Astrocyte (in vitro differentiated cells and primary cell): Measurements from ENCODE around the gene COL5A3. TPM values are rescaled to one million over a fixed set of nuclear protein-coding genes. Genes with fewer than 3 reads are reported as not detected.

Source experiments
- DNase-seq: peaks from one replicate; pipeline ENCODE4 v3.0.0-alpha.2; 2010; ENCODE audit warnings: low read depth
- FAIRE-seq: peaks from 2 replicates; lab custom pipeline; 2011; peaks lifted over from hg19 to GRCh38; lab: Jason Lieb, UNC
- H2AFZ ChIP-seq: 2 replicates; pipeline ENCODE4 v1.6.0; 2012; ENCODE audit warnings: low read depth, low read length, inconsistent platforms
- H3K27ac ChIP-seq: 2 replicates; pipeline ENCODE4 v1.5.1; 2011; ENCODE audit warnings: low read depth, low read length, inconsistent platforms
- H3K27me3 ChIP-seq: 2 replicates; pipeline ENCODE4 v1.6.0; 2011; ENCODE audit warnings: low read length, inconsistent platforms; ENCODE audit not compliant: insufficient read depth
- H3K36me3 ChIP-seq: 2 replicates; pipeline ENCODE4 v1.5.1; 2011; ENCODE audit warnings: low read length, inconsistent platforms; ENCODE audit not compliant: insufficient read depth
- H3K4me1 ChIP-seq: 2 replicates; pipeline ENCODE4 v1.5.1; 2011; ENCODE audit warnings: low read length, inconsistent platforms; ENCODE audit not compliant: insufficient read depth
- H3K4me2 ChIP-seq: 2 replicates; pipeline ENCODE4 v1.6.0; 2012; ENCODE audit warnings: low read length, inconsistent platforms
- H3K4me3 ChIP-seq: 2 replicates; pipeline ENCODE4 v1.5.1; 2011; ENCODE audit warnings: low read depth, mild to moderate bottlenecking, low read length, inconsistent platforms; ENCODE audit not compliant: insufficient read depth
- H3K79me2 ChIP-seq: 2 replicates; pipeline ENCODE4 v1.6.0; 2012; ENCODE audit warnings: mild to moderate bottlenecking, low read length, inconsistent platforms; ENCODE audit not compliant: insufficient read depth
- H3K9ac ChIP-seq: 2 replicates; pipeline ENCODE4 v1.6.0; 2012; ENCODE audit warnings: mild to moderate bottlenecking, low read length, inconsistent platforms
- H3K9me3 ChIP-seq: 2 replicates; pipeline ENCODE4 v1.5.1; 2012; ENCODE audit warnings: low read depth, mild to moderate bottlenecking, low read length, inconsistent platforms; ENCODE audit not compliant: insufficient read depth
- H4K20me1 ChIP-seq: 2 replicates; pipeline ENCODE4 v1.6.0; 2012; ENCODE audit warnings: low read length, inconsistent platforms; ENCODE audit not compliant: insufficient read depth
- H3K27ac Mint-ChIP-seq: one replicate; pipeline ENCODE4 v1.8.0; 2021; ENCODE audit warnings: mild to moderate bottlenecking, mixed read lengths; ENCODE audit not compliant: unreplicated experiment
- H3K27me3 Mint-ChIP-seq: one replicate; pipeline ENCODE4 v1.8.0; 2021; ENCODE audit warnings: low read depth, mixed read lengths; ENCODE audit not compliant: unreplicated experiment
- H3K36me3 Mint-ChIP-seq: one replicate; pipeline ENCODE4 v1.8.0; 2021; ENCODE audit warnings: low read depth, mixed read lengths; ENCODE audit not compliant: unreplicated experiment
- H3K4me1 Mint-ChIP-seq: one replicate; pipeline ENCODE4 v1.8.0; 2021; ENCODE audit warnings: low read depth, mixed read lengths; ENCODE audit not compliant: unreplicated experiment
- H3K4me3 Mint-ChIP-seq: one replicate; pipeline ENCODE4 v1.8.0; 2021; ENCODE audit warnings: mild to moderate bottlenecking, moderate library complexity, mixed read lengths; ENCODE audit not compliant: unreplicated experiment
- H3K9me3 Mint-ChIP-seq: one replicate; pipeline ENCODE4 v1.8.0; 2021; ENCODE audit warnings: mild to moderate bottlenecking, mixed read lengths; ENCODE audit not compliant: unreplicated experiment
- CTCF ChIP-seq: IDR thresholded peaks from 2 replicates; pipeline ENCODE4 v1.5.1; 2011; ENCODE audit warnings: low read depth, mild to moderate bottlenecking, inconsistent platforms, low read length, moderate library complexity; ENCODE audit not compliant: insufficient read depth
- EZH2 ChIP-seq: IDR thresholded peaks from 2 replicates; pipeline ENCODE4 v1.6.1; 2012; ENCODE audit warnings: mild to moderate bottlenecking, low read length, inconsistent platforms; ENCODE audit not compliant: insufficient read depth
- total RNA-seq: library from RNA; stranded (reverse); gene quantifications from 2 replicates; pipeline ENCODE4 v1.2.1, GENCODE V29; 2021

Gene COL5A3
- total RNA-seq, 1 donor from 2014 or later: 22.2 TPM

GRCh38 chr19:9935506-9936325 lies 74.6 kb downstream of the COL5A3 start:
- peaks cover 25% of the 10 kb centered on the region for H3K27me3 ChIP-seq
- H3K27ac ChIP-seq: no peak overlapping the region
- H3K9me3 ChIP-seq: no peaks in the 10 kb centered on the region
- TF ChIP-seq EZH2 (peak; percentile 81), CTCF (no peak)
- no peak for DNase-seq
- H3K27me3 Mint-ChIP-seq: peaks cover 21% of the 10 kb centered on the region
- no peak overlapping the region for H3K27ac Mint-ChIP-seq
- no peak overlapping the region for H3K9ac ChIP-seq
- H3K79me2 ChIP-seq: no peaks in the 10 kb centered on the region
- no peaks in the 10 kb centered on the region for H3K36me3 ChIP-seq
- peaks cover 16% of the 10 kb centered on the region for H3K4me1 ChIP-seq
- peak overlapping the region; percentile 67 for H3K4me2 ChIP-seq
- no peaks in the 10 kb centered on the region for H4K20me1 ChIP-seq
- H3K36me3 Mint-ChIP-seq: peaks cover 1% of the 10 kb centered on the region
- no peaks in the 10 kb centered on the region for H3K9me3 Mint-ChIP-seq
- peaks cover 3% of the 10 kb centered on the region for H3K4me1 Mint-ChIP-seq
- no peak overlapping the region for H2AFZ ChIP-seq
- FAIRE-seq: no peak
- peak overlapping the region; percentile 86 for H3K4me3 Mint-ChIP-seq
- no peak overlapping the region for H3K4me3 ChIP-seq

- Histone ChIP-seq H3K27me3 (peaks cover 20% of the 10 kb centered on the region), H2AFZ (no peak overlapping the region), H3K4me2 (no peak overlapping the region), H3K9me3 (no peaks in the 10 kb centered on the region), H3K4me1 (peaks cover 16% of the 10 kb centered on the region), H3K79me2 (no peaks in the 10 kb centered on the region), H3K9ac (no peak overlapping the region), H3K4me3 (no peak overlapping the region), H3K27ac (no peak overlapping the region), H4K20me1 (no peaks in the 10 kb centered on the region), H3K36me3 (no peaks in the 10 kb centered on the region)
- peak; percentile 73 for TF ChIP-seq CTCF
- TF ChIP-seq EZH2: no peak
- H3K4me1 Mint-ChIP-seq: peaks cover 3% of the 10 kb centered on the region
- H3K27me3 Mint-ChIP-seq: peaks cover 18% of the 10 kb centered on the region
- H3K4me3 Mint-ChIP-seq: peak overlapping the region; percentile 86
- peaks cover 1% of the 10 kb centered on the region for H3K36me3 Mint-ChIP-seq
- no peaks in the 10 kb centered on the region for H3K9me3 Mint-ChIP-seq
- FAIRE-seq (no peak), DNase-seq (no peak)
- peak overlapping the region; percentile 47 for H3K27ac Mint-ChIP-seq
Measured at GRCh38 chr19:9934132-9934950, 76.0 kb downstream of the COL5A3 start.
